ENCODE measurements around the gene UPF3A. TPM values are rescaled to one million over a fixed set of nuclear protein-coding genes. Genes with fewer than 3 reads are reported as not detected.
"Not testable (repeated sequence)": the region's sequence is repeated elsewhere in the genome, so short reads cannot be mapped to it uniquely, and the experiment has no call there.

The UPF3A gene
- total and polyA plus RNA-seq, 4 experiments from 2014 or later = 11.2 to 91.2 (median 60.2) TPM

DNA sequence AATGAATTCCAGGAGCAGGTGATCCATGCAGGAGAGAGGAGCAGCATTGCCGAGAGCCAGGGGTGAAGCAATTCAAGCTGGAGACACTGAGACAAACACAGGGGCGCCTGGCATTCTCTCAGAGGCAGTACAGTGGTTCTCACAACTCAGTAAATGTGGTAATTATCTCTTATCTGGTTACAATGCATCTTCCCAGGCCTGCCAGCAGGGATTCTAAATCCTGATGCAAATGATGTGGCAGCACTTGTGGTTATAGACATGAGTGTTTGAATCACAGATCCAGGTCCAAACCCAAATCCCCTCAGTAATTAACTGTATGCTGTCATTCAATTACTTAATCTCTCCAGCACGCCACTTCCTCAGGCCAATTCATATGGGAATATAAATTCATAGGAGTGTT is 52.5 kb downstream of the UPF3A start:
- H3K27me3 ChIP-seq (ENCODE audit: insufficient read depth, low read length); intact Hi-C loops (cut with micrococcal nuclease): not testable (repeated sequence)
- POLR2A ChIA-PET (ENCODE audit: partially characterized antibody) = interaction anchor here (1.4 kb wide), 1 partner anchor 53 kb away, joined by 3 read pairs; no protein-coding TSS in a partner anchor

DNA sequence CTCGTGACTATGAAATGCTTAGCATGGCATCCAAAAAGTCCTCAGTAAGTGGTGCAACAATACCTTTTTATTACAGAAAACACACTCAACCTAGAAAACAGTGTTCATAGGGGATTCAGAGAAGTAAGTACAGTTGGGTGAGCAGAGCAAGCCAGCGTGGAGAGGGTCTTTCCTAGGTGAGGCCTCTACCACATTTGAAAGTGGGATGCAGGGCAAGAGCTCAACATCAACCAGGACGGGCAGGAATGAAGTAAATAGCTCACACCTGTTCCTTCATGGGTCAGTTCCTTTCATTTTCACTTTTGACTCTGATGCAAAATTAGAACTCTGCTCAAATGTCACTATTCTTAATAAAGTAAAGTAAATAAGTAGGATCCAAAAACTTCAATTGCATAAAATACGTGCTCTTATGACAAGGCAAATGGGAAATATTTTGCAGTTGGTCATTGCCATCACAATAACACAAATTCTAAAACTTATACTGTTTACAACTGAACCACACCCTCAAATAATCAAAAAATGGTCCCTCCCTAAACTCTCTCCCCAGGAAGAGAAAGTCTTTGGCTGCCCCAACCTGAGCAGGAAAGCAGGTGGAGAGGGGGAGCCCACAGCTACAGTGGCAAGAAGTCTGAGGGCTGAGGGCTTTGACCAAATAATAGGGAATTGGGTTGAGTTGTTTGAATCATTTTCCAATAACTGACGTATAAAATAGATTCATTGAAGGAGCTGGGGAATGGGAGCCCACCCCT is 53.1 kb downstream of the UPF3A start:
- ChIA-PET POLR2A (ENCODE audit: partially characterized antibody) (interaction anchor here (1.1 to 1.4 kb wide), 2 partner anchors 53 to 54 kb away, joined by 3 read pairs; partner anchors contain the start of gene UPF3A), CTCF (ENCODE audit: partially characterized antibody) (interaction anchor here (1.5 to 2.0 kb wide), 2 partner anchors 16 to 18 kb away, joined by 4 to 6 read pairs; no protein-coding TSS in a partner anchor)
- intact Hi-C loops (cut with micrococcal nuclease) = no loop called here
- Histone ChIP-seq H3K27ac (ENCODE audit: low read depth, low read length) (no peak overlapping the region), H3K9me3 (ENCODE audit: control insufficient read depth in 1 of 2, low read length in 2 of 2) (no peaks in the 10 kb centered on the region), H3K36me3 (ENCODE audit: insufficient read depth, low read length) (no peaks in the 10 kb centered on the region), H3K27me3 (ENCODE audit: insufficient read depth, low read length) (no peaks in the 10 kb centered on the region), H3K4me3 (ENCODE audit: low read length in 2 of 2) (peak overlapping the region in 1 of 2 donors; percentile 41), H3K4me1 (ENCODE audit: insufficient read depth, low read length) (peaks cover 15% of the 10 kb centered on the region)
- peak overlapping the region; percentile 63 to 90 (median 84) for H3K4me3 Mint-ChIP-seq
- H3K27me3 Mint-ChIP-seq = no peaks in the 10 kb centered on the region
- H3K9me3 Mint-ChIP-seq = no peaks in the 10 kb centered on the region
- no peak for DNase-seq
- H3K27ac Mint-ChIP-seq = peak overlapping the region; percentile 38 to 89 (median 79)
- H3K36me3 Mint-ChIP-seq = peaks cover 0 to under 1% of the 10 kb centered on the region in 2 donors
- H3K4me1 Mint-ChIP-seq = peaks cover 10 to 24% (median 16%) of the 10 kb centered on the region in 4 donors

More for the DNA sequence above, 52.5 kb downstream of the UPF3A start:
- H3K9me3 Mint-ChIP-seq; H3K27me3 Mint-ChIP-seq; H3K36me3 Mint-ChIP-seq; H3K36me3 ChIP-seq (ENCODE audit: insufficient read depth, low read length); H3K9me3 ChIP-seq (ENCODE audit: control insufficient read depth in 1 of 2, low read length in 2 of 2); H3K27ac ChIP-seq (ENCODE audit: low read depth, low read length); DNase-seq; H3K4me3 ChIP-seq (ENCODE audit: low read length in 2 of 2): not testable (repeated sequence)
- peaks cover 15% of the 10 kb centered on the region for H3K4me1 ChIP-seq (ENCODE audit: insufficient read depth, low read length)
- CTCF ChIA-PET (ENCODE audit: partially characterized antibody) = interaction anchor here (2.0 kb wide), 1 partner anchor 15 kb away, joined by 6 read pairs; no protein-coding TSS in a partner anchor
- H3K27ac Mint-ChIP-seq = peak overlapping the region in 5 of 7 donors; percentile 38 to 85 (median 79)
- peak overlapping the region in 7 of 8 donors; percentile 76 to 90 (median 85) for H3K4me3 Mint-ChIP-seq
- peaks cover 10 to 24% (median 16%) of the 10 kb centered on the region in 4 donors for H3K4me1 Mint-ChIP-seq

DNA sequence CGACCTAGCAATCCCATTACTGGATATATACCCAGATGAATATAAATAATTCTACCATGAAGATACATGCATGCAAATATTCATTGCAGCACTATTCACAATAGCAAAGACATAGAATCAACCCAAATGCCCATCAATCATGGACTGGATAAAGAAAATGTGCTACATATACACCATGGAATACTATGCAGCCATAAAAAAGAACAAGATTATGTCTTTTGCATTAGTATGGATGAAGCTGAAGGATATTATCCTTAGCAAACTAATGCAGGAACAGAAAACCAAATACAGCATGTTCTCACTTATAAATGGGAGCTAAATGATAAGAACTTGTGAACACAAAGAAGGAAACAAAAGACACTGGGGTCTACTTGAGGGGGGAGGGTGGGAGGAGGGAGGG is 55.1 kb downstream of the UPF3A start:
- H3K27me3 ChIP-seq (ENCODE audit: insufficient read depth, low read length); H3K36me3 Mint-ChIP-seq; DNase-seq; H3K27ac ChIP-seq (ENCODE audit: low read depth, low read length); H3K9me3 Mint-ChIP-seq; H3K36me3 ChIP-seq (ENCODE audit: insufficient read depth, low read length); intact Hi-C loops (cut with micrococcal nuclease); H3K4me3 Mint-ChIP-seq; H3K27ac Mint-ChIP-seq; POLR2A ChIA-PET (ENCODE audit: partially characterized antibody); H3K4me3 ChIP-seq (ENCODE audit: low read length in 2 of 2); H3K9me3 ChIP-seq (ENCODE audit: control insufficient read depth in 1 of 2, low read length in 2 of 2); H3K27me3 Mint-ChIP-seq: not testable (repeated sequence)
- peaks cover 24% of the 10 kb centered on the region for H3K4me1 ChIP-seq (ENCODE audit: insufficient read depth, low read length)
- peaks cover 15 to 40% (median 24%) of the 10 kb centered on the region in 4 donors for H3K4me1 Mint-ChIP-seq
- CTCF ChIA-PET (ENCODE audit: partially characterized antibody) = interaction anchor here (0.6 kb wide), 2 partner anchors 20 to 936 kb away, joined by 3 to 4 read pairs; no protein-coding TSS in a partner anchor

DNA sequence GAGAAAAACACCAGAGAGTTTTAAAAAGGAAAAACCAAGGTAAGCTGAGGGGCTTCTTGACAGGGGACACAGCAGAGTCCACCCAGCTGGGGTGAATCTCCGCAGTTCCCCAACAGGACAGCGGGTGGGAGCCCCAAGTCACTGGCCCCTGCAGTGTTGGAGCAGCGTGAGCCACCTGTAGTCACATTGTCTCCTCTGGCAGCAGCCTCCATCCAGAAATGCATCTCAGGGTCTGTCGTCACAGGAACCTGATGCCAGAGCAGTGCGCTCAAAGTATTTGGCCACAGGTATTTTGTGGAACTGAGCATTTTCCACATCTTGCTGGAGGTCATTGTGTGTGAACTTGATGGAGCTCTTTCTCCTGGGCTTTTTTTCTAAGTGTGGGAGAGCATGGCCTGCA is 57.6 kb downstream of the UPF3A start:
- POLR2A ChIA-PET (ENCODE audit: partially characterized antibody) = no interaction called here
- no peaks in the 10 kb centered on the region for H3K9me3 Mint-ChIP-seq
- intact Hi-C loops (cut with micrococcal nuclease) = no loop called here

DNA sequence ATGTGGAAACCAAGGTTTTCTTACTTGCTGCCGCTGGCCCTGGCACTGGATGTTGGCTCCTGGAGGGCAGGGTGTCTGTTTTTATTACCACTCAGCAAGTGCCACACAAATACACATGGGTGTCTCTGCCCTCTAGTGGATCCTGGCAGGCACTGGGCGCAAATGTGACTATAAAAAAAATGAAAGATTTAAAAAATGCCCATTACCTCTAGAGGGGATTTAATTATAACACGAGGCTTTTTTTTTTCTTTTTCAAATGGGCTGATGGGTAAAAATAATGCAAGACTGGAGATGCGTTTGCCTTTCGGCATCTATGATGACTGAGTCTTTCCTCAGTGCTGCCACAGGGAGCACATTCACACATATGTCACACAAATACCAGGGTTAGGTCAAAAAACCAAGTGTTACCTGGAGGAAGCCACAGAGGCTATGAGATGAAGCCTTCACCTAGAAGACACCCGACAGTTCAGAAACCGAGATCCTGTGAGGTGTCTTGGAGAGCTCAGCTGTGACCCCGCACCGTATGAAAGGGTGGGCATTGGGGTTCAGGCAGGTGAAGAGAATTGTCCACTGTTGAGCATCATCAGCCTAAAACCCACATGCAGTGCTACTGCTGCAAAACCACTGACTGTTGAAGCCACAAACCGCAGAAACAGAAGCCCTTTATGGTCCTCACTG is 58.6 kb downstream of the UPF3A start:
- Mint-ChIP-seq H3K4me3 (peak overlapping the region in 1 of 8 donors; percentile 9), H3K27me3 (peaks cover 0 to 2% of the 10 kb centered on the region in 2 donors), H3K9me3 (no peaks in the 10 kb centered on the region), H3K4me1 (peaks cover 5 to 18% (median 10%) of the 10 kb centered on the region in 4 donors), H3K36me3 (no peaks in the 10 kb centered on the region), H3K27ac (peak overlapping the region in 3 of 7 donors; percentile 1 to 63 (median 17))
- peak; percentile 55 to 66 (median 56) for DNase-seq
- Histone ChIP-seq H3K27ac (ENCODE audit: low read depth, low read length) (no peak overlapping the region), H3K4me3 (ENCODE audit: low read length in 2 of 2) (no peak overlapping the region), H3K4me1 (ENCODE audit: insufficient read depth, low read length) (peaks cover 10% of the 10 kb centered on the region), H3K36me3 (ENCODE audit: insufficient read depth, low read length) (no peaks in the 10 kb centered on the region), H3K27me3 (ENCODE audit: insufficient read depth, low read length) (no peaks in the 10 kb centered on the region), H3K9me3 (ENCODE audit: control insufficient read depth in 1 of 2, low read length in 2 of 2) (no peaks in the 10 kb centered on the region)
- CTCF ChIA-PET (ENCODE audit: partially characterized antibody) = interaction anchor here (0.9 to 2.7 kb wide), 4 partner anchors 8 to 60 kb away, joined by 3 to 6 read pairs (median 3); no protein-coding TSS in a partner anchor
- intact Hi-C loops (cut with micrococcal nuclease) = no loop called here
- POLR2A ChIA-PET (ENCODE audit: partially characterized antibody) = no interaction called here

More for the DNA sequence above, 57.6 kb downstream of the UPF3A start:
- no peak for DNase-seq
- Histone ChIP-seq H3K27me3 (ENCODE audit: insufficient read depth, low read length) (no peaks in the 10 kb centered on the region), H3K9me3 (ENCODE audit: control insufficient read depth in 1 of 2, low read length in 2 of 2) (no peaks in the 10 kb centered on the region), H3K4me1 (ENCODE audit: insufficient read depth, low read length) (peaks cover 20% of the 10 kb centered on the region), H3K4me3 (ENCODE audit: low read length in 2 of 2) (no peak overlapping the region), H3K27ac (ENCODE audit: low read depth, low read length) (no peak overlapping the region), H3K36me3 (ENCODE audit: insufficient read depth, low read length) (no peaks in the 10 kb centered on the region)
- H3K4me1 Mint-ChIP-seq = peaks cover 11 to 28% (median 20%) of the 10 kb centered on the region in 4 donors
- H3K27me3 Mint-ChIP-seq = peaks cover 0 to 2% of the 10 kb centered on the region in 2 donors
- CTCF ChIA-PET (ENCODE audit: partially characterized antibody) = interaction anchor here (2.7 kb wide), 1 partner anchor 20 kb away, joined by 6 read pairs; no protein-coding TSS in a partner anchor
- H3K27ac Mint-ChIP-seq = no peak overlapping the region
- no peaks in the 10 kb centered on the region for H3K36me3 Mint-ChIP-seq
- H3K4me3 Mint-ChIP-seq = peak overlapping the region in 1 of 8 donors; percentile 13

DNA sequence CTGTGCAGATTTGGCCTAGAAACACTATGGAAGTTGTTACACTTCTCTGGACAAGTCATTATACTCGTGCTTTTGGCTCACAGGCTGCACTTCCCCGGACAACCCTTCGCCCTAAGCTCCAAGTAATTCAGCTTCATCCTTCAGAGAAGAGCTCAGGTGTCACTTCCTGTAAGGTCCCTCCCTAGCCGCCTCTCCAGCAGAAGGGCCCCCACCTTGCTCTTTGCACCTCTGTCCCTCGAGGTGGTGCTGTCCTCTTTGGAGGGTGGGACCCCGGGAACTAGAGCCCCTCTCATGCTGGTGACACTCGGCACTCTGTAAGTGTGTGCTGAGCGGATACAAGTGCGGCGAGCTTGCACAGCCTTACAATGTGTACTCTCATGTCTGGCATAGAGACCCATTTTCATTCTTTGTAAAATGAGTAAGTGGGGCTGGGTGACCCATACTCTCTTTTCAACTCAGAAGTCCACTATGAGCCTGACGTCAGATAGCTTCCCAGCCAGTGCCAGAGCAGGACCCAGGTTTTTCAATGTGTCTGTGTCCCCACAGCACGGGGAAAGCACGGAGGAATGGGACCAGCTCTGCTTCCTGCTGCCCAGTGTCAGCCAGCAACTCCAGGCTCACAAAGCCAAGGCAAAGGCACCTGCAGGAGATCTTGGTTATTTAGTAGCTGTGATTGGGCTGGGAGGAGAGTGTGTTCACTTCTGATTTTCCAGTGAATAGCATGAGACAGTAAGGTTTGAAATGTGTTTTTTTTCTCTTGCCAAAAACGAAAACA is 59.8 kb downstream of the UPF3A start:
- peak in 1 of 5 donors; percentile 26 for DNase-seq
- H3K27ac Mint-ChIP-seq = no peak overlapping the region

More for the DNA sequence above, 59.8 kb downstream of the UPF3A start:
- Mint-ChIP-seq H3K4me3 (no peak overlapping the region), H3K9me3 (no peaks in the 10 kb centered on the region), H3K4me1 (peaks cover 4 to 16% (median 8%) of the 10 kb centered on the region in 4 donors), H3K27me3 (peaks cover 2% of the 10 kb centered on the region in 2 donors), H3K36me3 (no peaks in the 10 kb centered on the region)
- no peak overlapping the region for H3K4me3 ChIP-seq (ENCODE audit: low read length in 2 of 2)
- no peak overlapping the region for H3K27ac ChIP-seq (ENCODE audit: low read depth, low read length)
- H3K27me3 ChIP-seq (ENCODE audit: insufficient read depth, low read length) = no peaks in the 10 kb centered on the region
- peaks cover 9% of the 10 kb centered on the region for H3K4me1 ChIP-seq (ENCODE audit: insufficient read depth, low read length)
- intact Hi-C loops (cut with micrococcal nuclease) = no loop called here
- ChIA-PET POLR2A (ENCODE audit: partially characterized antibody) (interaction anchor here (1.5 kb wide), 1 partner anchor 60 kb away, joined by 4 read pairs; the partner anchor contains the start of gene UPF3A), CTCF (ENCODE audit: partially characterized antibody) (interaction anchor here (0.9 to 2.7 kb wide), 4 partner anchors 9 to 61 kb away, joined by 3 to 6 read pairs (median 3); no protein-coding TSS in a partner anchor)
- no peaks in the 10 kb centered on the region for H3K36me3 ChIP-seq (ENCODE audit: insufficient read depth, low read length)
- no peaks in the 10 kb centered on the region for H3K9me3 ChIP-seq (ENCODE audit: control insufficient read depth in 1 of 2, low read length in 2 of 2)
